Progenitor cell of endocrine pancreas (in vitro differentiated cells): ENCODE measurements around the gene DDX28. TPM values are rescaled to one million over a fixed set of nuclear protein-coding genes. Genes with fewer than 3 reads are reported as not detected.

ENCODE experiments used
- DNase-seq: peaks from one replicate; pipeline ENCODE4 v3.0.0; 2021; ENCODE audit warnings: low spot score; ENCODE audit not compliant: unreplicated experiment
- H3K27ac Mint-ChIP-seq: 2 replicates; pipeline ENCODE4 v1.8.0; 2021; ENCODE audit warnings: mild to moderate bottlenecking, moderate library complexity, mixed read lengths
- H3K27me3 Mint-ChIP-seq: 2 replicates; pipeline ENCODE4 v1.8.0; 2021; ENCODE audit warnings: mixed read lengths
- H3K36me3 Mint-ChIP-seq: 2 replicates; pipeline ENCODE4 v1.8.0; 2022; ENCODE audit warnings: mixed read lengths; ENCODE audit not compliant: insufficient read depth
- H3K4me1 Mint-ChIP-seq: 2 replicates; pipeline ENCODE4 v1.8.0; 2021; ENCODE audit warnings: low read depth, mixed read lengths
- H3K4me3 Mint-ChIP-seq: 2 replicates; pipeline ENCODE4 v1.8.0; 2021; ENCODE audit warnings: low read depth, mild to moderate bottlenecking, moderate library complexity, mixed read lengths
- H3K9me3 Mint-ChIP-seq: 2 replicates; pipeline ENCODE4 v1.8.0; 2021; ENCODE audit warnings: low read depth, mixed read lengths
- total RNA-seq: library from RNA; stranded (reverse); gene quantifications from 2 replicates; pipeline ENCODE4 v1.2.1, GENCODE V29; 2021
- TF ChIP-seq, protein P1 (sequence below): fragments of 200-600 bp; sonication (generic); IDR thresholded peaks from one replicate; pipeline ENCODE4 v1.5.0; 2021; ENCODE audit warnings: antibody characterized with exemption, mild to moderate bottlenecking; ENCODE audit not compliant: unreplicated experiment

DDX28 gene
- total RNA-seq, 1 donor from 2014 or later = 9.5 TPM

- H3K36me3 Mint-ChIP-seq = peaks cover 1% of the 10 kb centered on the region
- H3K4me3 Mint-ChIP-seq = no peak overlapping the region
- H3K27me3 Mint-ChIP-seq = peaks cover 4% of the 10 kb centered on the region
- peaks cover 16% of the 10 kb centered on the region for H3K4me1 Mint-ChIP-seq
- no peak for DNase-seq
- no peaks in the 10 kb centered on the region for H3K9me3 Mint-ChIP-seq
- peak overlapping the region; percentile 81 for H3K27ac Mint-ChIP-seq
- TF ChIP-seq, protein P1, sequence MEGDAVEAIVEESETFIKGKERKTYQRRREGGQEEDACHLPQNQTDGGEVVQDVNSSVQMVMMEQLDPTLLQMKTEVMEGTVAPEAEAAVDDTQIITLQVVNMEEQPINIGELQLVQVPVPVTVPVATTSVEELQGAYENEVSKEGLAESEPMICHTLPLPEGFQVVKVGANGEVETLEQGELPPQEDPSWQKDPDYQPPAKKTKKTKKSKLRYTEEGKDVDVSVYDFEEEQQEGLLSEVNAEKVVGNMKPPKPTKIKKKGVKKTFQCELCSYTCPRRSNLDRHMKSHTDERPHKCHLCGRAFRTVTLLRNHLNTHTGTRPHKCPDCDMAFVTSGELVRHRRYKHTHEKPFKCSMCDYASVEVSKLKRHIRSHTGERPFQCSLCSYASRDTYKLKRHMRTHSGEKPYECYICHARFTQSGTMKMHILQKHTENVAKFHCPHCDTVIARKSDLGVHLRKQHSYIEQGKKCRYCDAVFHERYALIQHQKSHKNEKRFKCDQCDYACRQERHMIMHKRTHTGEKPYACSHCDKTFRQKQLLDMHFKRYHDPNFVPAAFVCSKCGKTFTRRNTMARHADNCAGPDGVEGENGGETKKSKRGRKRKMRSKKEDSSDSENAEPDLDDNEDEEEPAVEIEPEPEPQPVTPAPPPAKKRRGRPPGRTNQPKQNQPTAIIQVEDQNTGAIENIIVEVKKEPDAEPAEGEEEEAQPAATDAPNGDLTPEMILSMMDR = no peak
These were observed 35.4 kb downstream of the DDX28 start for GRCh38 chr16:67987460-67988160.

GRCh38 chr16:67986949-67987348 lies 36.1 kb downstream of the DDX28 start:
- Mint-ChIP-seq H3K4me3 (no peak overlapping the region), H3K4me1 (peaks cover 16% of the 10 kb centered on the region), H3K27ac (no peak overlapping the region), H3K9me3 (no peaks in the 10 kb centered on the region), H3K36me3 (peaks cover 1% of the 10 kb centered on the region), H3K27me3 (peaks cover 4% of the 10 kb centered on the region)
- TF ChIP-seq, protein P1 = no peak
- DNase-seq = no peak

DNA sequence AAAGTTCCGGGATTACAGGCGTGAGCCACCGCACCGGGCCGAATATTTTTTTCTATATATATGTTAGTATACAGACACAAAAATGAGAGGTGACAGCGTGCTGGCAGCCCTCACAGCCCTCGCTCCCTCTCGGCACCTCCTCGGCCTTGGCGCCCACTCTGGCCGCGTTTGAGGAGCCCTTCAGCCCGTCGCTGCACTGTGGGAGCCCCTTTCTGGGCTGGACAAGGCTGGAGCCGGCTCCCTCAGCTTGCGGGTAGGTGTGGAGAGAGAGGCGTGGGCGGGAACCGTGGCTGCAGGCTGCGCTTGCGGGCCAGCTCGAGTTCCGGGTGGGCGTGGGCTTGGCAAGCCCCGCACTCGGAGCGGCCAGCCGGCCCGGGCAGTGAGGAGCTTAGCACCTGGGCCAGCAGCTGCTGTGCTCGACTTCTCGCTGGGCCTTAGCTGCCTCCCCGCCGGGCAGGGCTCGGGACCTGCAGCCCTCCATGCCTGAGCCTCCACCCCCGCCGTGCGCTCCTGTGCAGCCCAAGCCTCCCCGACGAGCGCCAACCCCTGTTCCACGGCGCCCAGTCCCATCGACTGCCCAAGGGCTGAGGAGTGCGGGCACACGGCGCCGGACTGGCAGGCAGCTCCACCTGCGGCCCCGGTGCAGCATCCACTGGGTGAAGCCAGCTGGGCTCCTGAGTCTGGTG lies 40.9 kb downstream of the DDX28 start:
- H3K27ac Mint-ChIP-seq = no peak overlapping the region
- DNase-seq = no peak
- no peak overlapping the region for H3K4me3 Mint-ChIP-seq

DNA sequence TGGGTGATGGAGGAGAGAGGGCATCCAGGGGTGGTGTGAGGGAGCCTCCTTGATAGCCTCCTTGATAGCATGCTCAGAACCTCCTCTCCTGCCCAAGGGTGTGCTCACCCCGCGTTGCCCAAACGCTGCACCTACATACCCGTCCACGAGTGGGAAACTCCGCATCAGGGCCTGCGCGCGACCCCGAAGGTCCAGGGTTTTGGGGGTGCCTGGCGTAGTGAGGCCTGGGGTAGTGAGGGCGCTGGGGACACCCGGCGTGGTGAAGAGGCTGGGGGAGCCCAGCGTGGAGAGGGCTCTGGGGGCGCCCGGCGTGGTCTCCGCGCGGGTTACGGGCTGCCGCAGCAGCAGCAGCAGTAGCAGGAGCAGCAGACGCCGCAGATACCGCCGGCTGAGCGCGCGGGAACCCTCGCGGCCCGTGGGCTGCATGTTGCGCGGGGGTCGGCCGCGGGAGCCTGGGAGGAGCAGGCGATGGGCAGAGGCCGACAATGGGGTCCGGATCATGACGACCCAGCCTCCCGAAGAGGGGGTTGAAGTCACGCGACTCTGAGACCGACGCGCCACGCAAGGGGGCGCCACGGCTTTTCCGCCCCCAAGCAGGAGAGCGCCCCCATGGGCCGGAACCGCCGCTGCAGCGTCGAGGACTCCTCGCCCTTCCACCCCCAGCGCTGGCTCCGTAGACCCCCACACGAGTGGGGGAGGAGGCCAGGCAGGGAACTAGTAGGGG lies 42.9 kb downstream of the DDX28 start, which contains the start of gene DPEP3:
Gene DPEP3, minus strand, starts transcription at position 545 of the 724 bp plus-strand sequence. Its CDS starts 119 bp downstream, at position 426.
- peaks cover 1% of the 10 kb centered on the region for H3K36me3 Mint-ChIP-seq
- DNase-seq = no peak
- H3K27ac Mint-ChIP-seq = no peak within 1 kb of the TSS
- no peaks in the 10 kb centered on the region for H3K27me3 Mint-ChIP-seq
- H3K4me1 Mint-ChIP-seq = peaks cover 7% of the 10 kb centered on the region
- TF ChIP-seq, protein P1 = peak; percentile 45
- no peak within 1 kb of the TSS for H3K4me3 Mint-ChIP-seq
- H3K9me3 Mint-ChIP-seq = no peaks in the 10 kb centered on the region

More for the DNA sequence above, 40.9 kb downstream of the DDX28 start:
- Mint-ChIP-seq H3K9me3 (no peaks in the 10 kb centered on the region), H3K4me1 (peaks cover 9% of the 10 kb centered on the region), H3K36me3 (peaks cover 1% of the 10 kb centered on the region), H3K27me3 (no peaks in the 10 kb centered on the region)
- TF ChIP-seq, protein P1 = no peak
